MM.1S (cell line): ENCODE results near the gene AKR1E2.

Source experiments
- DNase-seq: peaks from one replicate; pipeline ENCODE4 v3.0.0-alpha.2; 2015
- H2AFZ ChIP-seq: fragments of 300-600 bp; sonication (generic); 2 replicates; pipeline ENCODE4 v1.6.0; 2016; ENCODE audit warnings: antibody characterized with exemption, low read length
- H3F3A ChIP-seq: fragments of 300-600 bp; sonication (generic); 2 replicates; pipeline ENCODE4 v1.6.1; 2016; ENCODE audit warnings: mild to moderate bottlenecking, antibody characterized with exemption, low read length, moderate library complexity, mixed read lengths; ENCODE audit not compliant: insufficient read depth
- H3K27ac ChIP-seq: fragments of 300-600 bp; sonication (generic); 2 replicates; pipeline ENCODE4 v1.5.1; 2016; ENCODE audit warnings: mild to moderate bottlenecking, low read length
- H3K27me3 ChIP-seq: fragments of 300-600 bp; sonication (generic); replicated peaks from 2 replicates; pipeline ENCODE4 v1.6.0; 2016; ENCODE audit warnings: low read length; ENCODE audit not compliant: insufficient read depth
- H3K36me3 ChIP-seq: fragments of 300-600 bp; sonication (generic); replicated peaks from 2 replicates; pipeline ENCODE4 v1.6.1; 2016; ENCODE audit warnings: mild to moderate bottlenecking, low read length, mixed read lengths; ENCODE audit not compliant: insufficient read depth
- H3K4me1 ChIP-seq: fragments of 300-600 bp; sonication (generic); 2 replicates; pipeline ENCODE4 v1.6.1; 2016; ENCODE audit warnings: low read length, mixed read lengths
- H3K4me2 ChIP-seq: fragments of 300-600 bp; sonication (generic); 2 replicates; pipeline ENCODE4 v1.6.0; 2016; ENCODE audit warnings: low read depth, low read length
- H3K4me3 ChIP-seq: fragments of 300-600 bp; sonication (generic); 2 replicates; pipeline ENCODE4 v1.5.1; 2016; ENCODE audit warnings: low read length, mixed read lengths
- H3K79me2 ChIP-seq: fragments of 300-600 bp; sonication (generic); 2 replicates; pipeline ENCODE4 v1.6.1; 2016; ENCODE audit warnings: mixed run types, low read length, mixed read lengths
- H3K9ac ChIP-seq: fragments of 300-600 bp; sonication (generic); 2 replicates; pipeline ENCODE4 v1.6.1; 2016; ENCODE audit warnings: low read length, mixed read lengths
- H3K9me2 ChIP-seq: fragments of 300-600 bp; sonication (generic); replicated peaks from 2 replicates; pipeline ENCODE4 v1.6.1; 2016; ENCODE audit warnings: mild to moderate bottlenecking, low read length, mixed read lengths; ENCODE audit not compliant: insufficient read depth
- H3K9me3 ChIP-seq: fragments of 300-600 bp; sonication (generic); replicated peaks from 2 replicates; pipeline ENCODE4 v1.6.1; 2016; ENCODE audit warnings: mild to moderate bottlenecking, low read length, mixed read lengths; ENCODE audit not compliant: insufficient read depth
- H4K20me1 ChIP-seq: fragments of 300-600 bp; sonication (generic); 2 replicates; pipeline ENCODE4 v1.6.1; 2016; ENCODE audit warnings: mild to moderate bottlenecking, low read length, moderate library complexity, mixed read lengths; ENCODE audit not compliant: insufficient read depth
- CTCF ChIP-seq: fragments of 300-600 bp; sonication (generic); IDR thresholded peaks from 2 replicates; pipeline ENCODE4 v1.5.1; 2016; ENCODE audit warnings: antibody characterized with exemption, low read length, mixed read lengths
- EZH2 ChIP-seq: fragments of 300-600 bp; sonication (generic); optimal IDR thresholded peaks from 2 replicates; pipeline ENCODE3; 2017; ENCODE audit warnings: low read depth, mild to moderate bottlenecking, antibody characterized with exemption, low read length, mixed read lengths
- EZH2phosphoT487 ChIP-seq: fragments of 300-600 bp; sonication (generic); IDR thresholded peaks from 2 replicates; pipeline ENCODE4 v1.6.1; 2018; ENCODE audit warnings: antibody characterized with exemption, low read length

The AKR1E2 gene

GRCh38 chr10:4812046-4812445 lies 14.0 kb upstream of the AKR1E2 start:
- Histone ChIP-seq H3K4me2 (no peak overlapping the region), H3K79me2 (no peaks in the 10 kb centered on the region), H3K9ac (no peak overlapping the region), H3K27me3 (no peaks in the 10 kb centered on the region), H4K20me1 (no peaks in the 10 kb centered on the region), H3K27ac (no peak overlapping the region), H3F3A (peaks cover 12% of the 10 kb centered on the region; the same call in 1 of the 2 replicates), H3K36me3 (no peaks in the 10 kb centered on the region), H3K4me1 (peaks cover 18% of the 10 kb centered on the region), H3K4me3 (no peak overlapping the region), H3K9me2 (no peaks in the 10 kb centered on the region), H3K9me3 (no peaks in the 10 kb centered on the region), H2AFZ (no peak overlapping the region)
- no peak for DNase-seq
- TF ChIP-seq CTCF: no peak
- no peak for TF ChIP-seq EZH2phosphoT487
- TF ChIP-seq EZH2: no peak

GRCh38 chr10:4813023-4813422 lies 13.0 kb upstream of the AKR1E2 start:
- H3K4me2 ChIP-seq: no peak overlapping the region
- H3K36me3 ChIP-seq: no peaks in the 10 kb centered on the region
- peaks cover 18% of the 10 kb centered on the region for H3K4me1 ChIP-seq
- H3K9ac ChIP-seq: no peak overlapping the region
- H3K27ac ChIP-seq: no peak overlapping the region
- no peaks in the 10 kb centered on the region for H3K9me3 ChIP-seq
- no peak overlapping the region for H2AFZ ChIP-seq
- H3K9me2 ChIP-seq: no peaks in the 10 kb centered on the region
- no peak for DNase-seq
- no peaks in the 10 kb centered on the region for H3K27me3 ChIP-seq
- H3K79me2 ChIP-seq: no peaks in the 10 kb centered on the region
- H3F3A ChIP-seq: peaks cover 7% of the 10 kb centered on the region; the same call in 1 of the 2 replicates
- TF ChIP-seq EZH2 (no peak), EZH2phosphoT487 (no peak), CTCF (no peak)
- no peaks in the 10 kb centered on the region for H4K20me1 ChIP-seq
- H3K4me3 ChIP-seq: no peak overlapping the region

GRCh38 chr10:4813496-4813895 lies 12.5 kb upstream of the AKR1E2 start:
- peaks cover 15% of the 10 kb centered on the region for H3K4me1 ChIP-seq
- no peaks in the 10 kb centered on the region for H4K20me1 ChIP-seq
- no peaks in the 10 kb centered on the region for H3K27me3 ChIP-seq
- no peak overlapping the region for H3K4me3 ChIP-seq
- H3K79me2 ChIP-seq: no peaks in the 10 kb centered on the region
- no peak overlapping the region for H2AFZ ChIP-seq
- H3K9me3 ChIP-seq: no peaks in the 10 kb centered on the region
- no peak for TF ChIP-seq EZH2
- no peak for TF ChIP-seq CTCF
- TF ChIP-seq EZH2phosphoT487: no peak
- 0 out of 2 replicates have a peak, but pooled peaks cover 2% of the 10 kb centered on the region for H3F3A ChIP-seq
- no peak overlapping the region for H3K4me2 ChIP-seq
- H3K27ac ChIP-seq: no peak overlapping the region
- no peaks in the 10 kb centered on the region for H3K9me2 ChIP-seq
- no peaks in the 10 kb centered on the region for H3K36me3 ChIP-seq
- DNase-seq: no peak
- H3K9ac ChIP-seq: no peak overlapping the region
